BJ (cell line): ENCODE results near the gene IDNK. TPM values are rescaled to one million over a fixed set of nuclear protein-coding genes. Genes with fewer than 3 reads are reported as not detected.

Experiments used
- CTCF ChIA-PET: fragments of 350-600 bp; formaldehyde crosslinking; extraction: SDS; loops from one replicate; lab custom pipeline; 2021; ENCODE audit warnings: antibody characterized with exemption, inconsistent platforms; lab: Yijun Ruan, JAX
- POLR2A ChIA-PET: fragments of 300-600 bp; sonication (Branson Sonifier 250); formaldehyde crosslinking; extraction: SDS; loops from one replicate; lab custom pipeline; 2021; ENCODE audit warnings: antibody characterized with exemption; lab: Charles Lee
- DNase-seq: peaks from one replicate; pipeline ENCODE4 v3.0.0-alpha.2; 2011; ENCODE audit warnings: low read depth
- H3K27me3 ChIP-seq: 2 replicates; pipeline ENCODE4 v1.6.0; 2011; ENCODE audit warnings: low read length; ENCODE audit not compliant: control insufficient read depth, insufficient read depth
- H3K36me3 ChIP-seq: 2 replicates; pipeline ENCODE4 v1.5.1; 2011; ENCODE audit warnings: low read length; ENCODE audit not compliant: control insufficient read depth, insufficient read depth
- H3K4me3 ChIP-seq: 2 replicates; pipeline ENCODE4 v1.5.1; 2011; ENCODE audit warnings: low read depth, mild to moderate bottlenecking, control low read depth, low read length
- CTCF ChIP-seq: IDR thresholded peaks from 2 replicates; pipeline ENCODE4 v1.5.1; 2011; ENCODE audit warnings: low read depth, mild to moderate bottlenecking, control low read depth, inconsistent platforms, low read length, moderate library complexity; ENCODE audit not compliant: insufficient read depth
- polyA plus RNA-seq: library from polyadenylated mRNA; depleted of rRNA; stranded (reverse); fragments of >200 nt; gene quantifications from 2 replicates; pipeline ENCODE4 v1.2.3, GENCODE V29; 2011; rRNA removed
- small RNA-seq: library from RNA; depleted of rRNA; stranded (forward); fragments of <200 nt; gene quantifications from one replicate; pipeline ENCODE3, GENCODE V24; 2012; ENCODE audit warnings: low replicate concordance, low read depth; ENCODE audit not compliant: insufficient read length

Gene IDNK
- polyA plus RNA-seq, 1 experiment, result 2.7 TPM

- POLR2A ChIA-PET, result no interaction called here
Observed at GRCh38 chr9:83677596-83677995, 54.7 kb downstream of the IDNK start.

DNA sequence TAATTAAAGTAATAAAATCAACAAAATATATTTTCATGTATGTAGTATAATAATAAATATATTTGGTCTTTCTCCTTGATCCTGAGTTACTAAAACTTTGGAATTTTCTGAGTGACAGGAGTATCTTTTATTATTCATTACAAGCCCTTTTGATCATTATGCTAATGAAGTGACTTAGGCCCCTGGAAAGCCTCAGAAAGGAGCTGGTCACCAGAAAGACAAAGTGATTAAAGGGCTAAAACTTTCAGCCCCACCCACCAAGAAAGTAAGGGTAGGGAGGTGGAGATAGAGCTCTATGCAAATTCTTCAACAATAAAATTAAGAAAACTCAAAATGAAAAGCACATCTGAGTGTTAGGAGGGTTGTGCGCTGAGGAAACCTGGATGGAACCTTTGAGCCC is 57.3 kb downstream of the IDNK start:
- Histone ChIP-seq H3K27me3 (no peaks in the 10 kb centered on the region), H3K36me3 (no peaks in the 10 kb centered on the region; the same call in 1 of the 2 replicates), H3K4me3 (no peak overlapping the region)
- POLR2A ChIA-PET, result interaction anchor here (0.6 kb wide), 1 partner anchor 9 kb away, joined by 3 read pairs; no protein-coding TSS in a partner anchor
- CTCF ChIA-PET, result interaction anchor here (2.2 kb wide), 1 partner anchor 10 kb away, joined by 6 read pairs; no protein-coding TSS in a partner anchor
- DNase-seq, result no peak
- TF ChIP-seq CTCF, result no peak

More at GRCh38 chr9:83677596-83677995, 54.7 kb downstream of the IDNK start:
- Histone ChIP-seq H3K36me3 (peaks cover 2% of the 10 kb centered on the region; the same call in 1 of the 2 replicates), H3K27me3 (no peaks in the 10 kb centered on the region), H3K4me3 (no peak overlapping the region)
- no peak for DNase-seq
- TF ChIP-seq CTCF, result no peak
- CTCF ChIA-PET, result no interaction called here

DNA sequence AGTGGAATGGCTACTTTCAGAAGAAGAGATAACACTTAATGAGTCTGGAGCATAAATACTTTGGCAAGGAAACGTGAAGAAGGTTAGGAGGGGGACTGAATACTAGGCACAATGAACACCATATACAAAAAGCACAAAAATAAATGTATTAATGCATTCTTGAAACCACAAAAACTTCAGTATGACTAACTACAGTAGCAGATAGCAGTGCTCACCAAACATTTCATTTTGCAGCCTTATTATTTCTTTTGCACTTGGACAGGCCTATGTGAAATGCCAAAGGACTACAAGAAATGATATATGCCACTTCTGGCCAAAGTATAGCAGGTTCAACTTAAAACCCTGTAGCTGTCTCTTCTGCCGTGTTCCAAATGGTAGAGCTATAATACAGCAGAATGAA is 58.5 kb downstream of the IDNK start:
- H3K36me3 ChIP-seq, result no peaks in the 10 kb centered on the region; the same call in 1 of the 2 replicates
- no peaks in the 10 kb centered on the region for H3K27me3 ChIP-seq
- no peak for TF ChIP-seq CTCF
- CTCF ChIA-PET, result interaction anchor here (0.7 kb wide), 1 partner anchor 8 kb away, joined by 4 read pairs; no protein-coding TSS in a partner anchor
- DNase-seq, result no peak
- POLR2A ChIA-PET, result no interaction called here
- no peak overlapping the region for H3K4me3 ChIP-seq

GRCh38 chr9:83688921-83689320 is 66.0 kb downstream of the IDNK start:
- TF ChIP-seq CTCF, result no peak
- Histone ChIP-seq H3K27me3 (no peaks in the 10 kb centered on the region), H3K4me3 (no peak overlapping the region), H3K36me3 (no peaks in the 10 kb centered on the region; the same call in 1 of the 2 replicates)
- DNase-seq, result no peak
- ChIA-PET POLR2A (no interaction called here), CTCF (interaction anchor here (0.7 to 0.9 kb wide), 2 partner anchors 8 to 222 kb away, joined by 3 to 4 read pairs; no protein-coding TSS in a partner anchor)

DNA sequence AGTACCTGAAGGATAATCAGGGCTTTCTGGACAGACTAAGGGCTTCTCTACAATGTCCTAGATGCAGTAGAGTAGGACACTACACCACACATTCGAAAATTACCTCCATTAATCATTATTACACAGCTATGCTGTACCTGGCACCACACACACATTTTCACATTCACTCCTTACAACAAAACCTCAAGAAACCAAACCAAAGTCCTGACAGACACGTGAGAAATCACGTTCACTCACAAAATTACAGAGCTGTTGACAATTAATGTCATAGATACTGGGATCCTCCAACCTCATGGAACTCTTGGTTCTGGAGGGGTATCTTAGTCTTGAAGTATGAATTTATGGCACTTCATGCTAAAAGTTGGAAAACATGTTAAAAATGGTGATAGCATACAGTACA is 68.5 kb downstream of the IDNK start:
- CTCF ChIA-PET, result interaction anchor here (1.0 kb wide), 1 partner anchor 43 kb away, joined by 3 read pairs; no protein-coding TSS in a partner anchor
- POLR2A ChIA-PET, result no interaction called here
- H3K27me3 ChIP-seq, result no peaks in the 10 kb centered on the region
- no peaks in the 10 kb centered on the region for H3K36me3 ChIP-seq
- no peak for DNase-seq
- no peak overlapping the region for H3K4me3 ChIP-seq
- no peak for TF ChIP-seq CTCF

Small RNA genes within 50 kb of the gene (small RNA-seq; reads per million reads assigned to genes)
- gene RNU4-15P, result not detected

Other genes starting within 250 kb of the IDNK start
- gene FRMD3, start 84.7 kb upstream of the IDNK start, polyA plus RNA-seq, result 0.10 and 0.15 TPM in 2 replicates
- gene UBQLN1, start 84.8 kb downstream of the IDNK start, polyA plus RNA-seq, result 135 and 154 TPM in 2 replicates
- gene GKAP1, start 194.6 kb downstream of the IDNK start, polyA plus RNA-seq, result 0.47 and 1.5 TPM in 2 replicates